ENCODE data around the gene MAGEL2. TPM values are rescaled to one million over a fixed set of nuclear protein-coding genes. Genes with fewer than 3 reads are reported as not detected.

The MAGEL2 gene
- total and polyA plus RNA-seq, 2 experiments from 2014 or later, result 6.1 to 10.2 TPM

GRCh38 chr15:23594252-23594770, 53.4 kb downstream of the MAGEL2 start:
- Histone ChIP-seq H3K9me3 (ENCODE audit: low read depth) (no peaks in the 10 kb centered on the region), H3K27ac (no peak overlapping the region), H3K36me3 (no peaks in the 10 kb centered on the region), H3K4me1 (ENCODE audit: low read depth) (no peaks in the 10 kb centered on the region), H3K27me3 (no peaks in the 10 kb centered on the region), H3K4me3 (no peak overlapping the region)
- TF ChIP-seq, protein P1, sequence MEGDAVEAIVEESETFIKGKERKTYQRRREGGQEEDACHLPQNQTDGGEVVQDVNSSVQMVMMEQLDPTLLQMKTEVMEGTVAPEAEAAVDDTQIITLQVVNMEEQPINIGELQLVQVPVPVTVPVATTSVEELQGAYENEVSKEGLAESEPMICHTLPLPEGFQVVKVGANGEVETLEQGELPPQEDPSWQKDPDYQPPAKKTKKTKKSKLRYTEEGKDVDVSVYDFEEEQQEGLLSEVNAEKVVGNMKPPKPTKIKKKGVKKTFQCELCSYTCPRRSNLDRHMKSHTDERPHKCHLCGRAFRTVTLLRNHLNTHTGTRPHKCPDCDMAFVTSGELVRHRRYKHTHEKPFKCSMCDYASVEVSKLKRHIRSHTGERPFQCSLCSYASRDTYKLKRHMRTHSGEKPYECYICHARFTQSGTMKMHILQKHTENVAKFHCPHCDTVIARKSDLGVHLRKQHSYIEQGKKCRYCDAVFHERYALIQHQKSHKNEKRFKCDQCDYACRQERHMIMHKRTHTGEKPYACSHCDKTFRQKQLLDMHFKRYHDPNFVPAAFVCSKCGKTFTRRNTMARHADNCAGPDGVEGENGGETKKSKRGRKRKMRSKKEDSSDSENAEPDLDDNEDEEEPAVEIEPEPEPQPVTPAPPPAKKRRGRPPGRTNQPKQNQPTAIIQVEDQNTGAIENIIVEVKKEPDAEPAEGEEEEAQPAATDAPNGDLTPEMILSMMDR (IDR thresholded peaks at IDR 0.05; ENCODE audit: low read depth, low read length), result no peak
- DNase-seq (ENCODE audit: low read depth in 1 of 2, low spot score in 1 of 2), result no peak

Other genes starting within 250 kb of the MAGEL2 start
- gene GOLGA6L2, start 200.6 kb downstream of the MAGEL2 start, total RNA-seq, result not detected in 2 replicates
- not detected in 2 replicates for gene GOLGA6L2, start 200.6 kb downstream of the MAGEL2 start, polyA plus RNA-seq
- not detected in 2 replicates for gene MKRN3, start 82.2 kb downstream of the MAGEL2 start, total RNA-seq
- gene MKRN3, start 82.2 kb downstream of the MAGEL2 start, polyA plus RNA-seq, result not detected in 2 replicates
- 198 and 240 TPM in 2 replicates for gene NDN, start 39.4 kb upstream of the MAGEL2 start, total RNA-seq
- 211 and 224 TPM in 2 replicates for gene NDN, start 39.4 kb upstream of the MAGEL2 start, polyA plus RNA-seq

Measured in cardiac muscle cell (in vitro differentiated cells and primary cell).